KOPT-K1 (cell line): Measurements from ENCODE around the gene OPRL1.
A peak's percentile ranks its signal among the peaks of the same experiment; 100 is the strongest.

Experiments used
- H3K27ac ChIP-seq: fragments of 200-600 bp; sonication (generic); 2 replicates; pipeline ENCODE4 v1.5.1; 2016; ENCODE audit warnings: antibody characterized with exemption, mild to moderate bottlenecking, low read depth, low read length; ENCODE audit not compliant: poor library complexity, severe bottlenecking
- H3K36me3 ChIP-seq: fragments of 200-600 bp; sonication (generic); 2 replicates; pipeline ENCODE4 v1.5.1; 2017; ENCODE audit warnings: antibody characterized with exemption, mild to moderate bottlenecking, low read length, moderate library complexity; ENCODE audit not compliant: insufficient read depth
- H3K9me3 ChIP-seq: fragments of 200-600 bp; sonication (generic); 2 replicates; pipeline ENCODE4 v1.5.1; 2017; ENCODE audit warnings: antibody characterized with exemption, low read length, mild to moderate bottlenecking; ENCODE audit not compliant: insufficient read depth, poor library complexity, severe bottlenecking

The OPRL1 gene

GRCh38 chr20:64062596-64063388 lies 17.1 kb upstream of the OPRL1 start, which contains the start of gene TCEA2:
Gene TCEA2 (plus strand): TSS chr20:64063198. CDS start chr20:64063313, 115 bp downstream.
- Histone ChIP-seq H3K27ac (peak within 1 kb of the TSS; percentile 58), H3K9me3 (no peaks in the 10 kb centered on the region), H3K36me3 (no peaks in the 10 kb centered on the region)

- no peaks in the 10 kb centered on the region for H3K9me3 ChIP-seq
- H3K36me3 ChIP-seq, result no peaks in the 10 kb centered on the region
- peak overlapping the region; percentile 58 for H3K27ac ChIP-seq
These were observed 16.3 kb upstream of the OPRL1 start for GRCh38 chr20:64063389-64064144.

- H3K9me3 ChIP-seq, result no peaks in the 10 kb centered on the region
- peak overlapping the region; percentile 76 for H3K27ac ChIP-seq
- no peaks in the 10 kb centered on the region for H3K36me3 ChIP-seq
These were observed 15.7 kb upstream of the OPRL1 start for GRCh38 chr20:64064145-64064698.

- peak overlapping the region; percentile 76 for H3K27ac ChIP-seq
- H3K36me3 ChIP-seq, result no peaks in the 10 kb centered on the region
- no peaks in the 10 kb centered on the region for H3K9me3 ChIP-seq
These were observed 14.6 kb upstream of the OPRL1 start for GRCh38 chr20:64065062-64065973.

GRCh38 chr20:64065974-64066343 lies 13.9 kb upstream of the OPRL1 start:
- H3K27ac ChIP-seq, result peak overlapping the region; percentile 76
- H3K36me3 ChIP-seq, result no peaks in the 10 kb centered on the region

GRCh38 chr20:64067005-64067632 lies 12.8 kb upstream of the OPRL1 start:
- no peaks in the 10 kb centered on the region for H3K9me3 ChIP-seq
- no peak overlapping the region for H3K27ac ChIP-seq
- peaks cover 6% of the 10 kb centered on the region; the same call in 1 of the 2 replicates for H3K36me3 ChIP-seq

More at GRCh38 chr20:64065974-64066343, 13.9 kb upstream of the OPRL1 start:
- no peaks in the 10 kb centered on the region for H3K9me3 ChIP-seq

GRCh38 chr20:64067733-64068307 lies 12.1 kb upstream of the OPRL1 start:
- no peak overlapping the region for H3K27ac ChIP-seq
- no peaks in the 10 kb centered on the region for H3K9me3 ChIP-seq
- H3K36me3 ChIP-seq, result peaks cover 13% of the 10 kb centered on the region

- H3K27ac ChIP-seq, result no peak overlapping the region
- H3K9me3 ChIP-seq, result no peaks in the 10 kb centered on the region
These were observed 11.3 kb upstream of the OPRL1 start for GRCh38 chr20:64068386-64069208.

GRCh38 chr20:64069209-64069613 lies 10.7 kb upstream of the OPRL1 start:
- H3K27ac ChIP-seq, result no peak overlapping the region
- no peaks in the 10 kb centered on the region for H3K9me3 ChIP-seq
- peaks cover 27% of the 10 kb centered on the region for H3K36me3 ChIP-seq

More at GRCh38 chr20:64068386-64069208, 11.3 kb upstream of the OPRL1 start:
- H3K36me3 ChIP-seq, result peaks cover 21% of the 10 kb centered on the region

- H3K27ac ChIP-seq, result no peak overlapping the region
- H3K36me3 ChIP-seq, result peaks cover 32% of the 10 kb centered on the region
- no peaks in the 10 kb centered on the region for H3K9me3 ChIP-seq
These were observed 10.2 kb upstream of the OPRL1 start for GRCh38 chr20:64069614-64070243.

- Histone ChIP-seq H3K36me3 (peaks cover 39% of the 10 kb centered on the region), H3K27ac (no peak overlapping the region), H3K9me3 (no peaks in the 10 kb centered on the region)
These were observed 9.5 kb upstream of the OPRL1 start for GRCh38 chr20:64070244-64070993.
